ENCODE data around the gene GTF3C4.
A peak's percentile ranks its signal among the peaks of the same experiment; 100 is the strongest.

GTF3C4 gene

GRCh38 chr9:132670457-132671391 is at the start of gene GTF3C4:
Gene GTF3C4, plus strand, starts transcription at chr9:132670464. Its CDS starts 135 bp downstream, at chr9:132670599.
- DNase-seq = peak; percentile 81

- no peak for DNase-seq
Measured at GRCh38 chr9:132622159-132622558, 48.1 kb upstream of the GTF3C4 start.

- no peak for DNase-seq
Measured at GRCh38 chr9:132626285-132626684, 44.0 kb upstream of the GTF3C4 start.

- DNase-seq = no peak
Measured at GRCh38 chr9:132627106-132627505, 43.2 kb upstream of the GTF3C4 start.

GRCh38 chr9:132627594-132627993 is 42.7 kb upstream of the GTF3C4 start:
- DNase-seq = no peak

GRCh38 chr9:132628746-132629145 is 41.5 kb upstream of the GTF3C4 start:
- DNase-seq = no peak

- DNase-seq = no peak
Measured at GRCh38 chr9:132630116-132630515, 40.1 kb upstream of the GTF3C4 start.

- no peak for DNase-seq
Measured at GRCh38 chr9:132630811-132631210, 39.5 kb upstream of the GTF3C4 start.

GRCh38 chr9:132631280-132631679 is 39.0 kb upstream of the GTF3C4 start:
- no peak for DNase-seq

GRCh38 chr9:132631685-132632084 is 38.6 kb upstream of the GTF3C4 start:
- no peak for DNase-seq

GRCh38 chr9:132632413-132633129 is 37.7 kb upstream of the GTF3C4 start:
- no peak for DNase-seq

- no peak for DNase-seq
Measured at GRCh38 chr9:132634327-132634726, 35.9 kb upstream of the GTF3C4 start.

GRCh38 chr9:132637351-132637750 is 32.9 kb upstream of the GTF3C4 start:
- DNase-seq = no peak

GRCh38 chr9:132637801-132638200 is 32.5 kb upstream of the GTF3C4 start:
- DNase-seq = no peak

- no peak for DNase-seq
Measured at GRCh38 chr9:132638240-132638639, 32.0 kb upstream of the GTF3C4 start.

- no peak for DNase-seq
Measured at GRCh38 chr9:132639322-132639721, 30.9 kb upstream of the GTF3C4 start.

- DNase-seq = no peak
Measured at GRCh38 chr9:132641216-132641615, 29.0 kb upstream of the GTF3C4 start.

- DNase-seq = no peak
Measured at GRCh38 chr9:132644251-132644650, 26.0 kb upstream of the GTF3C4 start.

- DNase-seq = no peak
Measured at GRCh38 chr9:132645306-132645705, 25.0 kb upstream of the GTF3C4 start.

- DNase-seq = no peak
Measured at GRCh38 chr9:132645711-132646110, 24.6 kb upstream of the GTF3C4 start.

- no peak for DNase-seq
Measured at GRCh38 chr9:132646726-132647125, 23.5 kb upstream of the GTF3C4 start.

GRCh38 chr9:132647355-132647754 is 22.9 kb upstream of the GTF3C4 start:
- DNase-seq = no peak

GRCh38 chr9:132647806-132648205 is 22.5 kb upstream of the GTF3C4 start:
- no peak for DNase-seq

- DNase-seq = no peak
Measured at GRCh38 chr9:132648283-132648682, 22.0 kb upstream of the GTF3C4 start.
